ENCODE results near the gene PDE4B. TPM values are rescaled to one million over a fixed set of nuclear protein-coding genes. Genes with fewer than 3 reads are reported as not detected.

PDE4B gene
- total and polyA plus RNA-seq, 10 of the 15 experiments (the other 5 are each of a cell fraction or from before 2014, with no cell fraction given) = 3.0 to 13.2 (median 5.7) TPM

DNA sequence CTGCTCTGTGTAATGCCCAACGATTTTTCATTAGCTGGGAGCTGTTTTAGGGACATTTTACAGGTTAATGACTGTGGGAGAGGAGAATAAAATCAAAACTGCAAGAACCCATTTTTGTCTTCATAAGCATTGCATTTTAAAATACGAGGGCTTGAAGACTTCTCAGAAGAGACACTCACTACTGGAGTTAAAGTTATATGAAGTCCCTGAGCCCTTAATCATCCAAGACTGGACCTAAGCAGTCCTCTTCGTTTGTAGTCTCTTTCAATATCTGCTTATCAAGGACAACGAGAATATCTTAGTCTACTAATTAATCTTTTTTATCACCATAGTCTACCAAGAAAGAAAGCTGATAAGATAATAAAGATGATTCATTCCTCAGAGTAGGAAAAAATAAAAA is 564.3 kb downstream of the PDE4B start:
- FAIRE-seq (no peak), ATAC-seq (no peak), DNase-seq (ENCODE audit: low read depth, low spot score) (no peak)
- CTCF ChIA-PET = interaction anchor here (1.4 to 2.4 kb wide), 5 partner anchors 8 to 103 kb away, joined by 4 to 12 read pairs (median 5); no protein-coding TSS in a partner anchor
- SMC1A ChIA-PET (ENCODE audit: uncharacterized antibody, unreplicated experiment) = interaction anchor here (0.9 to 23.1 kb wide), 11 partner anchors 9 to 107 kb away, joined by 3 to 463 read pairs (median 5); no protein-coding TSS in a partner anchor
- Histone ChIP-seq H3K27me3 (replicated peaks in 1 of 2; ENCODE audit: control insufficient read depth in 2 of 2, insufficient read depth in 2 of 2, low read length in 1 of 2) (no peaks in the 10 kb centered on the region), H3K4me2 (ENCODE audit: control insufficient read depth, insufficient read depth) (no peak overlapping the region), H3K36me3 (ENCODE audit: control insufficient read depth in 2 of 2, insufficient read depth in 2 of 2, low read length in 1 of 2) (peaks cover under 1 to 2% of the 10 kb centered on the region in 2 experiments; a peak in 3 of 4 replicates), H3K9me3 (replicated peaks; ENCODE audit: control insufficient read depth, insufficient read depth, low read length) (no peaks in the 10 kb centered on the region), H3K9ac (ENCODE audit: control insufficient read depth, insufficient read depth, low read length) (no peak overlapping the region), H3K27ac (ENCODE audit: control insufficient read depth, insufficient read depth) (no peak overlapping the region), H4K20me1 (ENCODE audit: control insufficient read depth, insufficient read depth) (no peaks in the 10 kb centered on the region), H3K4me1 (ENCODE audit: control insufficient read depth, insufficient read depth, low read length) (peaks cover 16% of the 10 kb centered on the region), H3K4me3 (no peak overlapping the region), H3K79me2 (ENCODE audit: control insufficient read depth, insufficient read depth, low read length) (peaks cover 19% of the 10 kb centered on the region), H2AFZ (ENCODE audit: control insufficient read depth, low read depth, low read length) (no peak overlapping the region)
- intact Hi-C loops (cut with micrococcal nuclease; ENCODE audit: unreplicated experiment) = loop anchor here (10.0 kb wide), 1 partner anchor 378 kb away; no protein-coding TSS in a partner anchor
- in situ Hi-C loops (cut with MboI) = no loop called here
- 64% methylated on average over 4 of the region's 4 CpGs for WGBS (ENCODE audit: insufficient coverage, insufficient replicate concordance, low lambda C conversion rate, missing lambda C conversion rate)
- RAD21 ChIA-PET (ENCODE audit: unreplicated experiment) = interaction anchor here (1.1 to 1.5 kb wide), 5 partner anchors 10 to 105 kb away, joined by 3 to 4 read pairs (median 3); no protein-coding TSS in a partner anchor
- BruUV-seq (replicated peaks) = no TSS peak
- POLR2A ChIA-PET = interaction anchor here (1.4 kb wide), 1 partner anchor 10 kb away, joined by 5 read pairs; no protein-coding TSS in a partner anchor
- TF ChIP-seq KAT2A (conservative IDR thresholded peaks at IDR 0.05; ENCODE audit: control insufficient read depth, low read depth, low read length) (no peak), SMAD5 (IDR thresholded peaks at IDR 0.05; ENCODE audit: low read depth) (no peak), PML (IDR thresholded peaks at IDR 0.05; ENCODE audit: low read length) (no peak), HDAC2 (IDR thresholded peaks at IDR 0.05) (no peak), SP1 (IDR thresholded peaks at IDR 0.05; ENCODE audit: low read depth, low read length) (no peak), ESRRA (IDR thresholded peaks at IDR 0.05; ENCODE audit: low read length) (no peak), MYB (IDR thresholded peaks at IDR 0.05; ENCODE audit: borderline replicate concordance, low read depth, low read length) (no peak), BRCA1 (IDR thresholded peaks at IDR 0.05; ENCODE audit: low read depth, low read length) (no peak), ZNF274 (IDR thresholded peaks at IDR 0.05; ENCODE audit: insufficient read depth, insufficient read length) (no peak), CHD4 (IDR thresholded peaks at IDR 0.05) (no peak), POU2F2 (IDR thresholded peaks at IDR 0.05; ENCODE audit: borderline replicate concordance, low read depth, low read length) (no peak), TAF1 (IDR thresholded peaks at IDR 0.05; ENCODE audit: borderline replicate concordance, low read depth, low read length) (no peak)
- TF ChIP-seq, protein P1, sequence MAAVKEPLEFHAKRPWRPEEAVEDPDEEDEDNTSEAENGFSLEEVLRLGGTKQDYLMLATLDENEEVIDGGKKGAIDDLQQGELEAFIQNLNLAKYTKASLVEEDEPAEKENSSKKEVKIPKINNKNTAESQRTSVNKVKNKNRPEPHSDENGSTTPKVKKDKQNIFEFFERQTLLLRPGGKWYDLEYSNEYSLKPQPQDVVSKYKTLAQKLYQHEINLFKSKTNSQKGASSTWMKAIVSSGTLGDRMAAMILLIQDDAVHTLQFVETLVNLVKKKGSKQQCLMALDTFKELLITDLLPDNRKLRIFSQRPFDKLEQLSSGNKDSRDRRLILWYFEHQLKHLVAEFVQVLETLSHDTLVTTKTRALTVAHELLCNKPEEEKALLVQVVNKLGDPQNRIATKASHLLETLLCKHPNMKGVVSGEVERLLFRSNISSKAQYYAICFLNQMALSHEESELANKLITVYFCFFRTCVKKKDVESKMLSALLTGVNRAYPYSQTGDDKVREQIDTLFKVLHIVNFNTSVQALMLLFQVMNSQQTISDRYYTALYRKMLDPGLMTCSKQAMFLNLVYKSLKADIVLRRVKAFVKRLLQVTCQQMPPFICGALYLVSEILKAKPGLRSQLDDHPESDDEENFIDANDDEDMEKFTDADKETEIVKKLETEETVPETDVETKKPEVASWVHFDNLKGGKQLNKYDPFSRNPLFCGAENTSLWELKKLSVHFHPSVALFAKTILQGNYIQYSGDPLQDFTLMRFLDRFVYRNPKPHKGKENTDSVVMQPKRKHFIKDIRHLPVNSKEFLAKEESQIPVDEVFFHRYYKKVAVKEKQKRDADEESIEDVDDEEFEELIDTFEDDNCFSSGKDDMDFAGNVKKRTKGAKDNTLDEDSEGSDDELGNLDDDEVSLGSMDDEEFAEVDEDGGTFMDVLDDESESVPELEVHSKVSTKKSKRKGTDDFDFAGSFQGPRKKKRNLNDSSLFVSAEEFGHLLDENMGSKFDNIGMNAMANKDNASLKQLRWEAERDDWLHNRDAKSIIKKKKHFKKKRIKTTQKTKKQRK (IDR thresholded peaks at IDR 0.05; ENCODE audit: low read depth, low read length) = no peak
- TF ChIP-seq, protein P2, sequence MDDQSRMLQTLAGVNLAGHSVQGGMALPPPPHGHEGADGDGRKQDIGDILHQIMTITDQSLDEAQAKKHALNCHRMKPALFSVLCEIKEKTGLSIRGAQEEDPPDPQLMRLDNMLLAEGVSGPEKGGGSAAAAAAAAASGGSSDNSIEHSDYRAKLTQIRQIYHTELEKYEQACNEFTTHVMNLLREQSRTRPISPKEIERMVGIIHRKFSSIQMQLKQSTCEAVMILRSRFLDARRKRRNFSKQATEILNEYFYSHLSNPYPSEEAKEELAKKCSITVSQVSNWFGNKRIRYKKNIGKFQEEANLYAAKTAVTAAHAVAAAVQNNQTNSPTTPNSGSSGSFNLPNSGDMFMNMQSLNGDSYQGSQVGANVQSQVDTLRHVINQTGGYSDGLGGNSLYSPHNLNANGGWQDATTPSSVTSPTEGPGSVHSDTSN (IDR thresholded peaks at IDR 0.05; ENCODE audit: insufficient replicate concordance, low read depth, low read length) = no peak
- TF ChIP-seq, protein P3, sequence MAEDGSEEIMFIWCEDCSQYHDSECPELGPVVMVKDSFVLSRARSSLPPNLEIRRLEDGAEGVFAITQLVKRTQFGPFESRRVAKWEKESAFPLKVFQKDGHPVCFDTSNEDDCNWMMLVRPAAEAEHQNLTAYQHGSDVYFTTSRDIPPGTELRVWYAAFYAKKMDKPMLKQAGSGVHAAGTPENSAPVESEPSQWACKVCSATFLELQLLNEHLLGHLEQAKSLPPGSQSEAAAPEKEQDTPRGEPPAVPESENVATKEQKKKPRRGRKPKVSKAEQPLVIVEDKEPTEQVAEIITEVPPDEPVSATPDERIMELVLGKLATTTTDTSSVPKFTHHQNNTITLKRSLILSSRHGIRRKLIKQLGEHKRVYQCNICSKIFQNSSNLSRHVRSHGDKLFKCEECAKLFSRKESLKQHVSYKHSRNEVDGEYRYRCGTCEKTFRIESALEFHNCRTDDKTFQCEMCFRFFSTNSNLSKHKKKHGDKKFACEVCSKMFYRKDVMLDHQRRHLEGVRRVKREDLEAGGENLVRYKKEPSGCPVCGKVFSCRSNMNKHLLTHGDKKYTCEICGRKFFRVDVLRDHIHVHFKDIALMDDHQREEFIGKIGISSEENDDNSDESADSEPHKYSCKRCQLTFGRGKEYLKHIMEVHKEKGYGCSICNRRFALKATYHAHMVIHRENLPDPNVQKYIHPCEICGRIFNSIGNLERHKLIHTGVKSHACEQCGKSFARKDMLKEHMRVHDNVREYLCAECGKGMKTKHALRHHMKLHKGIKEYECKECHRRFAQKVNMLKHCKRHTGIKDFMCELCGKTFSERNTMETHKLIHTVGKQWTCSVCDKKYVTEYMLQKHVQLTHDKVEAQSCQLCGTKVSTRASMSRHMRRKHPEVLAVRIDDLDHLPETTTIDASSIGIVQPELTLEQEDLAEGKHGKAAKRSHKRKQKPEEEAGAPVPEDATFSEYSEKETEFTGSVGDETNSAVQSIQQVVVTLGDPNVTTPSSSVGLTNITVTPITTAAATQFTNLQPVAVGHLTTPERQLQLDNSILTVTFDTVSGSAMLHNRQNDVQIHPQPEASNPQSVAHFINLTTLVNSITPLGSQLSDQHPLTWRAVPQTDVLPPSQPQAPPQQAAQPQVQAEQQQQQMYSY (CRISPR knock-in tag; IDR thresholded peaks at IDR 0.05) = no peak

All from GM12878 (cell line).